ENCODE data around the gene DPYSL3.

DPYSL3 gene

GRCh38 chr5:147384346-147385193, 125.3 kb downstream of the DPYSL3 start:
- H2AFZ ChIP-seq (ENCODE audit: low read length), result no peak overlapping the region
- H3K79me2 ChIP-seq (ENCODE audit: low read length), result no peaks in the 10 kb centered on the region
- H3K9me2 ChIP-seq (replicated peaks; ENCODE audit: insufficient read depth, low read length), result no peaks in the 10 kb centered on the region; the same call in 1 of the 2 replicates
- no peak overlapping the region for H3K9ac ChIP-seq (ENCODE audit: low read length)
- no peaks in the 10 kb centered on the region for H3K9me3 ChIP-seq (replicated peaks; ENCODE audit: insufficient read depth, low read length)
- DNase-seq, result no peak
- 0 out of 2 replicates have a peak, but pooled peaks cover 3% of the 10 kb centered on the region for H3F3A ChIP-seq (ENCODE audit: insufficient read depth, low read length)
- H3K4me3 ChIP-seq (ENCODE audit: low read length), result no peak overlapping the region
- no peaks in the 10 kb centered on the region for H3K27me3 ChIP-seq (replicated peaks; ENCODE audit: insufficient read depth, low read length)
- TF ChIP-seq EZH2phosphoT487 (IDR thresholded peaks at IDR 0.05; ENCODE audit: low read length) (no peak), EZH2 (optimal IDR thresholded peaks at IDR 0.05; ENCODE audit: low read depth, low read length) (no peak), CTCF (IDR thresholded peaks at IDR 0.05; ENCODE audit: low read length) (no peak)
- H3K27ac ChIP-seq (ENCODE audit: low read length), result no peak overlapping the region
- H3K4me2 ChIP-seq (ENCODE audit: low read depth, low read length), result no peak overlapping the region
- H3K4me1 ChIP-seq (ENCODE audit: low read length), result peaks cover 13% of the 10 kb centered on the region
- no peaks in the 10 kb centered on the region for H4K20me1 ChIP-seq (ENCODE audit: insufficient read depth, low read length)
- H3K36me3 ChIP-seq (replicated peaks; ENCODE audit: insufficient read depth, low read length), result no peaks in the 10 kb centered on the region

GRCh38 chr5:147382776-147383175, 127.1 kb downstream of the DPYSL3 start:
- H3K27ac ChIP-seq (ENCODE audit: low read length), result no peak overlapping the region
- no peaks in the 10 kb centered on the region for H3K36me3 ChIP-seq (replicated peaks; ENCODE audit: insufficient read depth, low read length)
- H3K9me3 ChIP-seq (replicated peaks; ENCODE audit: insufficient read depth, low read length), result no peaks in the 10 kb centered on the region
- no peaks in the 10 kb centered on the region for H4K20me1 ChIP-seq (ENCODE audit: insufficient read depth, low read length)
- no peak overlapping the region; the same call in 1 of the 2 replicates for H3K4me3 ChIP-seq (ENCODE audit: low read length)
- H3K4me1 ChIP-seq (ENCODE audit: low read length), result no peaks in the 10 kb centered on the region
- TF ChIP-seq EZH2phosphoT487 (IDR thresholded peaks at IDR 0.05; ENCODE audit: low read length) (no peak), EZH2 (optimal IDR thresholded peaks at IDR 0.05; ENCODE audit: low read depth, low read length) (no peak), CTCF (IDR thresholded peaks at IDR 0.05; ENCODE audit: low read length) (no peak)
- no peaks in the 10 kb centered on the region; the same call in 1 of the 2 replicates for H3K9me2 ChIP-seq (replicated peaks; ENCODE audit: insufficient read depth, low read length)
- no peak for DNase-seq
- no peaks in the 10 kb centered on the region for H3K79me2 ChIP-seq (ENCODE audit: low read length)
- H3K9ac ChIP-seq (ENCODE audit: low read length), result no peak overlapping the region
- no peaks in the 10 kb centered on the region for H3K27me3 ChIP-seq (replicated peaks; ENCODE audit: insufficient read depth, low read length)
- no peaks in the 10 kb centered on the region for H3F3A ChIP-seq (ENCODE audit: insufficient read depth, low read length)
- H2AFZ ChIP-seq (ENCODE audit: low read length), result 0 out of 2 replicates have a peak overlapping the region, but pooled peaks have one; percentile 27
- no peak overlapping the region for H3K4me2 ChIP-seq (ENCODE audit: low read depth, low read length)

GRCh38 chr5:147381555-147381954, 128.3 kb downstream of the DPYSL3 start:
- Histone ChIP-seq H4K20me1 (ENCODE audit: insufficient read depth, low read length) (no peaks in the 10 kb centered on the region), H3K9me2 (replicated peaks; ENCODE audit: insufficient read depth, low read length) (no peaks in the 10 kb centered on the region; the same call in 1 of the 2 replicates), H2AFZ (ENCODE audit: low read length) (no peak overlapping the region), H3K27me3 (replicated peaks; ENCODE audit: insufficient read depth, low read length) (no peaks in the 10 kb centered on the region), H3K9me3 (replicated peaks; ENCODE audit: insufficient read depth, low read length) (no peaks in the 10 kb centered on the region), H3K27ac (ENCODE audit: low read length) (no peak overlapping the region), H3K36me3 (replicated peaks; ENCODE audit: insufficient read depth, low read length) (no peaks in the 10 kb centered on the region), H3K9ac (ENCODE audit: low read length) (no peak overlapping the region), H3K4me1 (ENCODE audit: low read length) (no peaks in the 10 kb centered on the region), H3F3A (ENCODE audit: insufficient read depth, low read length) (no peaks in the 10 kb centered on the region), H3K79me2 (ENCODE audit: low read length) (no peaks in the 10 kb centered on the region), H3K4me2 (ENCODE audit: low read depth, low read length) (no peak overlapping the region), H3K4me3 (ENCODE audit: low read length) (no peak overlapping the region)
- TF ChIP-seq CTCF (IDR thresholded peaks at IDR 0.05; ENCODE audit: low read length), result no peak
- TF ChIP-seq EZH2 (optimal IDR thresholded peaks at IDR 0.05; ENCODE audit: low read depth, low read length), result no peak
- no peak for TF ChIP-seq EZH2phosphoT487 (IDR thresholded peaks at IDR 0.05; ENCODE audit: low read length)
- DNase-seq, result no peak
